ENCODE measurements around the gene FOXN1.

FOXN1 gene

DNA sequence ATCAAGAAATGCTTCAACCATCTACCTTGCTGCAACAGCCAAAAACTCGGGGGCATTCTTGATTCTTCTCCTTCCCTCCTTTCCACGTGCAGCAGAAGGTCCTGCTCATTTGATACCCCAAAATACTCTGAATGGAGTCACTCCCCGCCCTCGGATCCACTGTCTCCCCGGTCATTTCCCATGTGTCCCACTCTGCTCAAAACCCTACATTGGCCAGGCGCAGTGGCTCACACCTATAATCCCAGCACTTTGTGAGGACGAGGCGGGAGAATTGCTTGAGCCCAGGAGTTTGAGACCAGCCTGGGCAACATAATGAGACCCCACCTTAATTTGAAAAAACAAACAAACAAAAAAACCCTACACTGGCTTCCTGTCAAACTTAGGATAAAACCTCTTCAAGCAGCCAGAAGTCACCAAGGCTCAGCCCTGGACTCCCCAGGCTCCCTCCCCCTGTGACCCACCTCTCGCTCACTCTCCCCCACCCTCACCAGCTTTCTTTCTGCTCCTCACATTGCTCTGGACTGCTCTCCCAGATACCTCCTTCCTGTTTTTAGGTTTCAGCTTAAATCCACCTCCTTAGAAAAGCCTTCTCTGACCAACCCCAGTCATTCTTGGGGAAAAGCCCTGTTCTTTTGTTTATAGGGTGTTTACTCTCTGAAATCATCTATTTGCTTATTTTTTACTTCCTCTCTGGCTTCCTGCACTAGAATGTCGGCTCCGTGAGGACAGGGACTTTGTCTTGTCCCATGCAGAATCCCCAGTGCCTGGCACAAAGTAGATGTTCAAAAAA lies 29.9 kb upstream of the FOXN1 start:
- H3K4me3 Mint-ChIP-seq = no peak overlapping the region
- peaks cover 8% of the 10 kb centered on the region for H3K27me3 Mint-ChIP-seq (ENCODE audit: low read depth)
- H3K4me1 Mint-ChIP-seq = peaks cover 5% of the 10 kb centered on the region
- no peaks in the 10 kb centered on the region for H3K36me3 Mint-ChIP-seq (ENCODE audit: low read depth)
- peak overlapping the region in 1 of 3 experiments; percentile 16 for H3K27ac Mint-ChIP-seq
- no peaks in the 10 kb centered on the region for H3K9me3 Mint-ChIP-seq
- TF ChIP-seq CTCF (IDR thresholded peaks at IDR 0.05; ENCODE audit: unreplicated experiment in 3 of 3) = no peak

DNA sequence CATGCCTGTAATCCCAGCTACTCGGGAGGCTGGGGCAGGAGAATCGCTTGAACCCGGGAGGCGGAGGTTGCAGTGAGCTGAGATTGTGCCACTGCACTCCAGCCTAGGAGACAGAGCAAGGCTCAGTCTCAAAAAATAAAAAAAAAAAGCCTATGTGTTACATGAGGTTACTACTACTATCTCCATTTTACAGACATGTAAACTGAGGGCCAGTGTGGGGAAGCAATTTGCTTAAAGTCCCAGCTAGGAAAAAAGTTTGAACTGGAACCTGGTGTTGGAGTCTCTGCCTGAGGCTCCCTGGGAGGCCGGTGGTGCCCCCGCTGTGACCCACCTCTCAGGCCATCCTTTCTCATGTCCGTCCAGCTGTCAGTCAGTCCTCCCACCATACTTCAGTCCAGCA lies 28.2 kb upstream of the FOXN1 start:
- Mint-ChIP-seq H3K36me3 (ENCODE audit: low read depth) (no peaks in the 10 kb centered on the region), H3K4me1 (peaks cover 5% of the 10 kb centered on the region), H3K27me3 (ENCODE audit: low read depth) (peaks cover 7% of the 10 kb centered on the region), H3K4me3 (no peak overlapping the region), H3K9me3 (no peaks in the 10 kb centered on the region), H3K27ac (no peak overlapping the region)
- no peak for TF ChIP-seq CTCF (IDR thresholded peaks at IDR 0.05; ENCODE audit: unreplicated experiment in 3 of 3)

GRCh38 chr17:28478712-28479615 lies 27.2 kb upstream of the FOXN1 start:
- Mint-ChIP-seq H3K4me3 (no peak overlapping the region), H3K27ac (no peak overlapping the region), H3K4me1 (peaks cover 5% of the 10 kb centered on the region), H3K27me3 (ENCODE audit: low read depth) (peaks cover 7% of the 10 kb centered on the region), H3K36me3 (ENCODE audit: low read depth) (no peaks in the 10 kb centered on the region), H3K9me3 (no peaks in the 10 kb centered on the region)
- TF ChIP-seq CTCF (IDR thresholded peaks at IDR 0.05; ENCODE audit: unreplicated experiment in 3 of 3) = no peak

- H3K27me3 Mint-ChIP-seq (ENCODE audit: low read depth) = peaks cover 7% of the 10 kb centered on the region
- H3K9me3 Mint-ChIP-seq = no peaks in the 10 kb centered on the region
- no peaks in the 10 kb centered on the region for H3K36me3 Mint-ChIP-seq (ENCODE audit: low read depth)
- peaks cover 3% of the 10 kb centered on the region for H3K4me1 Mint-ChIP-seq
- no peak for TF ChIP-seq CTCF (IDR thresholded peaks at IDR 0.05; ENCODE audit: unreplicated experiment in 3 of 3)
- no peak overlapping the region for H3K4me3 Mint-ChIP-seq
- H3K27ac Mint-ChIP-seq = no peak overlapping the region
Observed at GRCh38 chr17:28480278-28480677, 25.9 kb upstream of the FOXN1 start.

DNA sequence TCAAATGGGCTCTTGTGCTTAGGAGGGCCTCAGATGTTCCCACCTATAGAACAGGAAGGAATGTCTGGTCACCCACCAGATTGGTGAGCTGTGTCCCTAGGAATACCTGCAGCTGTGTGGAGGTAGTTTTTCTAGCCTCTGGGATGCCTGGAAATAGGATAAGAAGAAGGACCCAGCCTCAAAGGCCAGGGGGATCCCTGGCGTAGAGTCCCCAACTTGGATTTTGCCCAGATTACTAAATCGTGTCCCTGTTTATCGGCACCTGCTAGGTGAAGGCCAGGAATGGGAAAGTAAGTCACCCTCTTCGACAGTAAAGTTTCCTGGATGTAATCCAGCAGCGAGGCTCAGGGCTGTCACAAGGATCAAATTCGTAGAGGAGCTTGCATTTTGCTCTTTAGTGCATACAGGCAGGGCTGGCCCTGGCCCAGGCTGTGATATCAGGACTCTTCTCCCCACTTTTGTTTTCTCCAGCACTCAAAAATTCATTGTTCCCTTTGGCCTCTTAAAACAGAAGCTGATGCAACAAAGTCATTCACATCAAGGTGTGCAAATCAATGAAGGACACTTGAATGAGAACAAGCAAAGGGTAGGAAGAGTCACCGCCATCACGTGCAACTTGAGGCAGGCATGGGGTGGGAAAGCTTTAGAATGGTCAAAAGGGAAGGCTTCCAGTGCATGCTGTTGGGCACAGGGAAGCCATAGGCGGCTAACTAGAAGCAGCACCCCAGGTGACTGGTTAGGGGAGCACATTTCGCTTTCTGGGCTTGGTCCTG lies 25.2 kb upstream of the FOXN1 start:
- H3K27ac Mint-ChIP-seq = no peak overlapping the region
- TF ChIP-seq CTCF (IDR thresholded peaks at IDR 0.05; ENCODE audit: unreplicated experiment in 3 of 3) = no peak
- H3K36me3 Mint-ChIP-seq (ENCODE audit: low read depth) = no peaks in the 10 kb centered on the region
- no peak overlapping the region for H3K4me3 Mint-ChIP-seq
- peaks cover 7% of the 10 kb centered on the region for H3K27me3 Mint-ChIP-seq (ENCODE audit: low read depth)
- no peaks in the 10 kb centered on the region for H3K9me3 Mint-ChIP-seq
- no peaks in the 10 kb centered on the region for H3K4me1 Mint-ChIP-seq
